ENCODE data around the gene CRB1. TPM values are rescaled to one million over a fixed set of nuclear protein-coding genes. Genes with fewer than 3 reads are reported as not detected.

CRB1 gene
- polyA plus RNA-seq, 3 donors, result not detected

- Histone ChIP-seq H3K27me3 (ENCODE audit: control insufficient read depth in 2 of 2, insufficient read depth in 2 of 2, low read length in 2 of 2) (no peaks in the 10 kb centered on the region), H3K27ac (ENCODE audit: low read depth in 1 of 2, low read length in 2 of 2) (no peak overlapping the region), H3K4me1 (ENCODE audit: control insufficient read depth in 1 of 2, insufficient read depth in 2 of 2, low read length in 2 of 2) (no peaks in the 10 kb centered on the region), H2AFZ (ENCODE audit: insufficient read depth, low read depth, low read length, poor library complexity, severe bottlenecking) (no peak overlapping the region), H3K9ac (ENCODE audit: insufficient read depth, low read length, poor library complexity, severe bottlenecking) (no peak overlapping the region), H4K20me1 (ENCODE audit: insufficient read depth, low read length) (no peaks in the 10 kb centered on the region), H3K36me3 (replicated peaks in 1 of 2; ENCODE audit: control insufficient read depth in 1 of 2, insufficient read depth in 2 of 2, low read length in 2 of 2) (no peaks in the 10 kb centered on the region), H3K4me2 (replicated peaks; ENCODE audit: extremely low read depth, low read length, poor library complexity, severe bottlenecking) (no peak overlapping the region), H3K4me3 (replicated peaks in 1 of 3; ENCODE audit: low read depth in 2 of 3, low read length in 3 of 3) (no peak overlapping the region), H3K9me3 (replicated peaks in 1 of 2; ENCODE audit: control insufficient read depth in 1 of 2, insufficient read depth in 1 of 2, low read length in 2 of 2) (no peaks in the 10 kb centered on the region), H3K79me2 (ENCODE audit: insufficient read depth, low read length) (no peaks in the 10 kb centered on the region)
- Mint-ChIP-seq H3K4me1 (no peaks in the 10 kb centered on the region), H3K27me3 (ENCODE audit: low read depth in 3 of 3) (peaks cover 0 to 2% (median 0%) of the 10 kb centered on the region in 3 donors), H3K9me3 (peaks cover 0 to 1% (median 0%) of the 10 kb centered on the region in 7 donors), H3K36me3 (no peaks in the 10 kb centered on the region), H3K27ac (no peak overlapping the region), H3K4me3 (no peak overlapping the region)
- intact Hi-C loops (cut with micrococcal nuclease), result no loop called here
- 80% methylated on average over 5 of the region's 10 CpGs for WGBS (ENCODE audit: insufficient coverage)
- no peak for TF ChIP-seq CTCF (IDR thresholded peaks at IDR 0.05)
- no peak for DNase-seq
These were observed 228.7 kb downstream of the CRB1 start for GRCh38 chr1:197496722-197497121.

GRCh38 chr1:197510691-197511378 lies 242.8 kb downstream of the CRB1 start:
- Histone ChIP-seq H3K27ac (ENCODE audit: low read depth in 1 of 2, low read length in 2 of 2) (no peak overlapping the region), H2AFZ (ENCODE audit: insufficient read depth, low read depth, low read length, poor library complexity, severe bottlenecking) (no peak overlapping the region), H3K36me3 (replicated peaks in 1 of 2; ENCODE audit: control insufficient read depth in 1 of 2, insufficient read depth in 2 of 2, low read length in 2 of 2) (peaks cover 14 to 28% of the 10 kb centered on the region in 2 donors), H3K4me3 (replicated peaks in 1 of 3; ENCODE audit: low read depth in 2 of 3, low read length in 3 of 3) (no peak overlapping the region), H3K4me2 (replicated peaks; ENCODE audit: extremely low read depth, low read length, poor library complexity, severe bottlenecking) (no peak overlapping the region), H3K79me2 (ENCODE audit: insufficient read depth, low read length) (no peaks in the 10 kb centered on the region), H3K9ac (ENCODE audit: insufficient read depth, low read length, poor library complexity, severe bottlenecking) (no peak overlapping the region), H4K20me1 (ENCODE audit: insufficient read depth, low read length) (no peaks in the 10 kb centered on the region), H3K9me3 (replicated peaks in 1 of 2; ENCODE audit: control insufficient read depth in 1 of 2, insufficient read depth in 1 of 2, low read length in 2 of 2) (no peaks in the 10 kb centered on the region), H3K4me1 (ENCODE audit: control insufficient read depth in 1 of 2, insufficient read depth in 2 of 2, low read length in 2 of 2) (no peaks in the 10 kb centered on the region), H3K27me3 (ENCODE audit: control insufficient read depth in 2 of 2, insufficient read depth in 2 of 2, low read length in 2 of 2) (no peaks in the 10 kb centered on the region)
- Mint-ChIP-seq H3K4me1 (no peaks in the 10 kb centered on the region), H3K4me3 (no peak overlapping the region), H3K9me3 (no peaks in the 10 kb centered on the region), H3K36me3 (peaks cover 20 to 34% of the 10 kb centered on the region in 2 donors), H3K27ac (no peak overlapping the region), H3K27me3 (ENCODE audit: low read depth in 3 of 3) (no peaks in the 10 kb centered on the region)
- intact Hi-C loops (cut with micrococcal nuclease), result no loop called here
- DNase-seq, result no peak
- no CpG with 5 or more reads among the region's 4 CpGs for whole genome bisulfite sequencing (ENCODE audit: insufficient coverage)
- TF ChIP-seq CTCF (IDR thresholded peaks at IDR 0.05), result no peak

All from CD14-positive monocyte (primary cell).